ENCODE measurements around the gene CSF1.

CSF1 gene

GRCh38 chr1:109978761-109979488 is 68.3 kb downstream of the CSF1 start:
- DNase-seq (ENCODE audit: low read depth): no peak

GRCh38 chr1:109979489-109980091 is 68.9 kb downstream of the CSF1 start:
- no peak for DNase-seq (ENCODE audit: low read depth)

All from activated T-cell treated with anti-CD3 and anti-CD28 coated beads for 24 hours (primary cell).